ENCODE data around the gene MYH6. TPM values are rescaled to one million over a fixed set of nuclear protein-coding genes. Genes with fewer than 3 reads are reported as not detected.

Gene MYH6
- total RNA-seq, 4 donors from 2014 or later = not detected

- Histone ChIP-seq H3K4me3 (no peak overlapping the region), H3K27ac (peak overlapping the region in 1 of 4 donors; percentile 49), H3K27me3 (peaks cover 0 to 22% (median 0%) of the 10 kb centered on the region in 4 donors), H3K4me1 (peaks cover 16 to 51% (median 20%) of the 10 kb centered on the region in 3 donors), H3K9me3 (no peaks in the 10 kb centered on the region), H3K36me3 (peaks cover 5 to 49% (median 16%) of the 10 kb centered on the region in 3 donors)
- WGBS, 2 donors = 81 to 84% methylated on average over 10 to 16 of the region's 22 CpGs
- TF ChIP-seq POLR2A (IDR thresholded peaks at IDR 0.05) (no peak), CTCF (IDR thresholded peaks at IDR 0.05) (no peak)
- intact Hi-C loops (cut with DNase I) = no loop called here
- no peak for DNase-seq
Measured at GRCh38 chr14:23359722-23360447, 48.2 kb downstream of the MYH6 start.

GRCh38 chr14:23359167-23359626 lies 48.9 kb downstream of the MYH6 start:
- Histone ChIP-seq H3K4me1 (peaks cover 16 to 44% (median 18%) of the 10 kb centered on the region in 3 donors), H3K4me3 (no peak overlapping the region), H3K27ac (no peak overlapping the region), H3K36me3 (peaks cover 5 to 49% (median 16%) of the 10 kb centered on the region in 3 donors), H3K9me3 (no peaks in the 10 kb centered on the region), H3K27me3 (peaks cover 0 to 15% (median 0%) of the 10 kb centered on the region in 4 donors)
- intact Hi-C loops (cut with DNase I) = no loop called here
- TF ChIP-seq POLR2A (IDR thresholded peaks at IDR 0.05) (no peak), CTCF (IDR thresholded peaks at IDR 0.05) (no peak)
- 87% methylated on average over 4 of the region's 11 CpGs; no CpG with 5 or more reads in 1 of the 2 donors for WGBS, 2 donors
- no peak for DNase-seq

GRCh38 chr14:23358553-23359166 lies 49.4 kb downstream of the MYH6 start:
- intact Hi-C loops (cut with DNase I) = no loop called here
- no peak for DNase-seq
- 85 to 92% methylated on average over 6 to 12 of the region's 12 CpGs for WGBS, 2 donors

GRCh38 chr14:23358042-23358441 lies 50.0 kb downstream of the MYH6 start:
- H3K9me3 ChIP-seq = no peaks in the 10 kb centered on the region
- H3K36me3 ChIP-seq = peaks cover 5 to 49% (median 16%) of the 10 kb centered on the region in 3 donors
- DNase-seq = no peak
- no peak overlapping the region for H3K27ac ChIP-seq
- TF ChIP-seq CTCF (IDR thresholded peaks at IDR 0.05) (no peak), POLR2A (IDR thresholded peaks at IDR 0.05) (no peak)
- H3K4me3 ChIP-seq = no peak overlapping the region
- peaks cover 4 to 37% (median 10%) of the 10 kb centered on the region in 3 donors for H3K4me1 ChIP-seq
- peaks cover 0 to 21% (median 0%) of the 10 kb centered on the region in 4 donors for H3K27me3 ChIP-seq
- intact Hi-C loops (cut with DNase I) = no loop called here
- 76 to 77% methylated on average over 3 of the region's 3 CpGs for WGBS, 2 donors

More at GRCh38 chr14:23358553-23359166, 49.4 kb downstream of the MYH6 start:
- H3K4me1 ChIP-seq = peaks cover 10 to 39% (median 13%) of the 10 kb centered on the region in 3 donors
- H3K27me3 ChIP-seq = peaks cover 0 to 15% (median 0%) of the 10 kb centered on the region in 4 donors
- H3K36me3 ChIP-seq = peaks cover 5 to 49% (median 16%) of the 10 kb centered on the region in 3 donors
- TF ChIP-seq CTCF (IDR thresholded peaks at IDR 0.05) = no peak
- TF ChIP-seq POLR2A (IDR thresholded peaks at IDR 0.05) = no peak
- no peak overlapping the region for H3K27ac ChIP-seq
- H3K4me3 ChIP-seq = no peak overlapping the region
- no peaks in the 10 kb centered on the region for H3K9me3 ChIP-seq

- no peak for DNase-seq
- H3K9me3 ChIP-seq = no peaks in the 10 kb centered on the region
- no peak for TF ChIP-seq CTCF (IDR thresholded peaks at IDR 0.05)
- no peak for TF ChIP-seq POLR2A (IDR thresholded peaks at IDR 0.05)
- H3K4me1 ChIP-seq = peaks cover 6 to 37% (median 16%) of the 10 kb centered on the region in 3 donors
- H3K4me3 ChIP-seq = no peak overlapping the region
- no peak overlapping the region for H3K27ac ChIP-seq
- intact Hi-C loops (cut with DNase I) = no loop called here
- H3K27me3 ChIP-seq = peaks cover 0 to 28% (median 0%) of the 10 kb centered on the region in 4 donors
- peaks cover 5 to 49% (median 16%) of the 10 kb centered on the region in 3 donors for H3K36me3 ChIP-seq
- WGBS, 2 donors = 40 to 81% methylated on average over 1 to 7 of the region's 8 CpGs
Measured at GRCh38 chr14:23357261-23357660, 50.8 kb downstream of the MYH6 start.

Data from esophagus squamous epithelium (tissue), 5 donors.